Neural cell (in vitro differentiated cells): ENCODE measurements around the gene UBE2L3.

Source experiments
- EP300 ChIP-seq: fragments of 450-650 bp; conservative IDR thresholded peaks from 2 replicates; pipeline ENCODE4 v1.6.1; 2014; ENCODE audit warnings: antibody characterized with exemption, mild to moderate bottlenecking, moderate library complexity; ENCODE audit not compliant: poor library complexity, severe bottlenecking
- MXI1 ChIP-seq: fragments of 450-650 bp; conservative IDR thresholded peaks from 2 replicates; pipeline ENCODE4 v1.6.1; 2014; ENCODE audit warnings: antibody characterized with exemption, mild to moderate bottlenecking; ENCODE audit not compliant: poor library complexity, severe bottlenecking
- POLR2AphosphoS5 ChIP-seq: IDR thresholded peaks from 2 replicates; pipeline ENCODE4 v1.6.1; 2012
- RAD21 ChIP-seq: fragments of 450-650 bp; conservative IDR thresholded peaks from 2 replicates; pipeline ENCODE4 v1.6.1; 2014; ENCODE audit warnings: antibody characterized with exemption, mild to moderate bottlenecking, moderate library complexity
- TF ChIP-seq, protein P1 (sequence below): fragments of 450-650 bp; IDR thresholded peaks from 2 replicates; pipeline ENCODE4 v1.5.1; 2014; ENCODE audit warnings: antibody characterized with exemption, mild to moderate bottlenecking, moderate library complexity; ENCODE audit not compliant: poor library complexity, severe bottlenecking

DNA sequence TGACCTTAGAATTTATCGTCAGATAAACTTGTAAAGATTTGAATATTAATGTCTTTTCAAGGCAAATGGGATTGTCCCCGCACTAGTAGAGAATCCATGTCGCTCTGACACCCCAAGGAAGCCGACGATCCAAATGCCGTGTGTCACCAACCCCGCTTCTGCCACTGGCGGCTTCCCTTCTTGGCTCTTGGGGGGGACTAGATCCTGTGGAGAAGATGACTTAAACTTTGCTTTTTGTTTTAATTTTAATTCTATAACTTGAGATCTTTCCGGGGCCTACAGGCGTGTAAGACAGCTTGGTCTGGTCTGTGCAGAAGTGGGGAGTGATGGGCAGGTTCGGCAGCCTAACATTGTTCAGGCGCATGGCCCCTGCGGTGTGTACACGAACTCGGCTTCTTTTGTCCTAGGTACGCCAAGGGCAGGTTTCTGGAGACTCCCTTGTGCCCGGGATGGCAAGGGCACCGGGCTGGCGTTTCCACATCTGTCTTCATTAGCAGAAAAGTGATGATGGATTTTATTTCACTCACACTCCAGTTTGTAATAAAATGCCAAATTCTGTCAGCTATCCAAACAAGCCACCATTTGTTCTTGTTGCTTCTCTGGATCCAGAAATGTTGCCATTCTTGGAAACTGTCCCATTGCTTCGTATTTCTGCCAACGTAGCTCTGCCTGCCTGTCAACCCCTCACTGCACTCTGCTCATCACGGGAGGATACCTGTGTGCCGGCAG is 55.6 kb downstream of the UBE2L3 start:
- TF ChIP-seq MXI1 (no peak), POLR2AphosphoS5 (no peak), RAD21 (no peak), EP300 (no peak)
- TF ChIP-seq, protein P1, sequence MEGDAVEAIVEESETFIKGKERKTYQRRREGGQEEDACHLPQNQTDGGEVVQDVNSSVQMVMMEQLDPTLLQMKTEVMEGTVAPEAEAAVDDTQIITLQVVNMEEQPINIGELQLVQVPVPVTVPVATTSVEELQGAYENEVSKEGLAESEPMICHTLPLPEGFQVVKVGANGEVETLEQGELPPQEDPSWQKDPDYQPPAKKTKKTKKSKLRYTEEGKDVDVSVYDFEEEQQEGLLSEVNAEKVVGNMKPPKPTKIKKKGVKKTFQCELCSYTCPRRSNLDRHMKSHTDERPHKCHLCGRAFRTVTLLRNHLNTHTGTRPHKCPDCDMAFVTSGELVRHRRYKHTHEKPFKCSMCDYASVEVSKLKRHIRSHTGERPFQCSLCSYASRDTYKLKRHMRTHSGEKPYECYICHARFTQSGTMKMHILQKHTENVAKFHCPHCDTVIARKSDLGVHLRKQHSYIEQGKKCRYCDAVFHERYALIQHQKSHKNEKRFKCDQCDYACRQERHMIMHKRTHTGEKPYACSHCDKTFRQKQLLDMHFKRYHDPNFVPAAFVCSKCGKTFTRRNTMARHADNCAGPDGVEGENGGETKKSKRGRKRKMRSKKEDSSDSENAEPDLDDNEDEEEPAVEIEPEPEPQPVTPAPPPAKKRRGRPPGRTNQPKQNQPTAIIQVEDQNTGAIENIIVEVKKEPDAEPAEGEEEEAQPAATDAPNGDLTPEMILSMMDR, result no peak
